Measurements from ENCODE around the gene UBA6.

DNA sequence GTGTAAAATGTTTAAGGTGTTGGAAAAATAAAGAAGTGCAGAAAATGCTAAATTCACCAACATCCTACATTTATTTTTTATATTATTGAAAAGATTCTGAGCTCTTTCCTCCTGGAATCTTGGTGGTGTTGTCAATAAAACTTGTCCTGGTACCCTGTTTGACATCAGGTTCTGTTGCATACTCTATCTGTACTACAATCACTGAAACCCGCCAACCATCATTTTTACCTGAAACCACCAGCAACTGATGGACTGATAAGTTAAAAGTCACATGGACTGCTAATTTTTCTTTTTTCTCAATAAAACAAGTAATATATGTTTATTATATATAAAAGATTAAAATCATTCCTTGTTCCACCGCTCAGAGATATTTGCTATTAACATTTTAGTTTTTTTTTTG, 119.0 kb downstream of the UBA6 start:
- TF ChIP-seq, protein P1, sequence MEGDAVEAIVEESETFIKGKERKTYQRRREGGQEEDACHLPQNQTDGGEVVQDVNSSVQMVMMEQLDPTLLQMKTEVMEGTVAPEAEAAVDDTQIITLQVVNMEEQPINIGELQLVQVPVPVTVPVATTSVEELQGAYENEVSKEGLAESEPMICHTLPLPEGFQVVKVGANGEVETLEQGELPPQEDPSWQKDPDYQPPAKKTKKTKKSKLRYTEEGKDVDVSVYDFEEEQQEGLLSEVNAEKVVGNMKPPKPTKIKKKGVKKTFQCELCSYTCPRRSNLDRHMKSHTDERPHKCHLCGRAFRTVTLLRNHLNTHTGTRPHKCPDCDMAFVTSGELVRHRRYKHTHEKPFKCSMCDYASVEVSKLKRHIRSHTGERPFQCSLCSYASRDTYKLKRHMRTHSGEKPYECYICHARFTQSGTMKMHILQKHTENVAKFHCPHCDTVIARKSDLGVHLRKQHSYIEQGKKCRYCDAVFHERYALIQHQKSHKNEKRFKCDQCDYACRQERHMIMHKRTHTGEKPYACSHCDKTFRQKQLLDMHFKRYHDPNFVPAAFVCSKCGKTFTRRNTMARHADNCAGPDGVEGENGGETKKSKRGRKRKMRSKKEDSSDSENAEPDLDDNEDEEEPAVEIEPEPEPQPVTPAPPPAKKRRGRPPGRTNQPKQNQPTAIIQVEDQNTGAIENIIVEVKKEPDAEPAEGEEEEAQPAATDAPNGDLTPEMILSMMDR (IDR thresholded peaks at IDR 0.05): no peak
- no peak for TF ChIP-seq ZFX (IDR thresholded peaks at IDR 0.05; ENCODE audit: borderline replicate concordance)
